ENCODE measurements around the gene WDR33. TPM values are rescaled to one million over a fixed set of nuclear protein-coding genes. Genes with fewer than 3 reads are reported as not detected.

The WDR33 gene
- total and polyA plus RNA-seq, 2 of the 13 experiments (the other 11 are each of a cell fraction or from before 2014, with no cell fraction given), result 54.9 to 78.2 TPM

- 0 out of 2 replicates have a peak, but pooled peaks have one; percentile 15 for TF ChIP-seq HMGA1 (CRISPR knock-in tag; conservative IDR thresholded peaks at IDR 0.05)
- no peak for TF ChIP-seq ZNF614 (CRISPR knock-in tag; IDR thresholded peaks at IDR 0.05; ENCODE audit: borderline replicate concordance)
- no peak for TF ChIP-seq ZNF549 (CRISPR knock-in tag; IDR thresholded peaks at IDR 0.05)
- TF ChIP-seq PITX1 (CRISPR knock-in tag; IDR thresholded peaks at IDR 0.05), result no peak
- no peak for TF ChIP-seq ZNF629 (CRISPR knock-in tag; conservative IDR thresholded peaks at IDR 0.05)
- TF ChIP-seq KLF13 (CRISPR knock-in tag; IDR thresholded peaks at IDR 0.05), result no peak
- no peak for TF ChIP-seq AKAP8 (CRISPR knock-in tag; IDR thresholded peaks at IDR 0.05)
- TF ChIP-seq ZNF362 (CRISPR knock-in tag; IDR thresholded peaks at IDR 0.05; ENCODE audit: borderline replicate concordance), result 0 out of 2 replicates have a peak, but pooled peaks have one; percentile 4
- TF ChIP-seq ZBTB40 (IDR thresholded peaks at IDR 0.05), result no peak
- TF ChIP-seq ZBTB40 (CRISPR knock-in tag; IDR thresholded peaks at IDR 0.05), result no peak
- no peak for TF ChIP-seq ZNF12 (CRISPR knock-in tag; IDR thresholded peaks at IDR 0.05)
- no peak for TF ChIP-seq THAP9 (CRISPR knock-in tag; IDR thresholded peaks at IDR 0.05; ENCODE audit: borderline replicate concordance)
- no peak for TF ChIP-seq PBX3 (CRISPR knock-in tag; IDR thresholded peaks at IDR 0.05; ENCODE audit: borderline replicate concordance)
These were observed 688 bp upstream of the WDR33 start (continued) for GRCh38 chr2:127811397-127812321.
